Neuronal stem cell (in vitro differentiated cells): Measurements from ENCODE around the gene ZNF407.
"Not testable (repeated sequence)": the region's sequence is repeated elsewhere in the genome, so short reads cannot be mapped to it uniquely, and the experiment has no call there.

ENCODE experiments used
- DNase-seq: peaks from one replicate; pipeline ENCODE4 v3.0.0-alpha.2; 2013; ENCODE audit warnings: low spot score
- H2AFZ ChIP-seq: one replicate; pipeline ENCODE4 v1.6.1; 2013; ENCODE audit warnings: mild to moderate bottlenecking, low read length, inconsistent platforms
- H2AK5ac ChIP-seq: 2 replicates; pipeline ENCODE4 v1.6.1; 2013; ENCODE audit warnings: low read depth, mild to moderate bottlenecking, inconsistent platforms, low read length, moderate library complexity, mixed read lengths
- H2BK120ac ChIP-seq: 2 replicates; pipeline ENCODE4 v1.6.1; 2013; ENCODE audit warnings: low read depth, mild to moderate bottlenecking, inconsistent platforms, low read length, moderate library complexity, mixed read lengths
- H2BK12ac ChIP-seq: one replicate; pipeline ENCODE4 v1.6.1; 2013; ENCODE audit warnings: low read length, inconsistent platforms
- H2BK15ac ChIP-seq: 2 replicates; pipeline ENCODE4 v1.6.1; 2013; ENCODE audit warnings: mild to moderate bottlenecking, low read length, inconsistent platforms, mixed read lengths
- H2BK5ac ChIP-seq: one replicate; pipeline ENCODE4 v1.6.1; 2013; ENCODE audit warnings: inconsistent platforms, mild to moderate bottlenecking, low read length, moderate library complexity
- H3K14ac ChIP-seq: one replicate; pipeline ENCODE4 v1.6.1; 2013; ENCODE audit warnings: low read length, inconsistent platforms
- H3K18ac ChIP-seq: 2 replicates; pipeline ENCODE4 v1.6.1; 2013; ENCODE audit warnings: low read length, inconsistent platforms
- H3K23ac ChIP-seq: 2 replicates; pipeline ENCODE4 v1.6.1; 2013; ENCODE audit warnings: low read depth, mild to moderate bottlenecking, mixed read lengths, low read length, inconsistent platforms; ENCODE audit not compliant: poor library complexity
- H3K27ac ChIP-seq: replicated peaks from 3 replicates; pipeline ENCODE4 v1.5.1; 2013; ENCODE audit warnings: low read length, inconsistent platforms
- H3K27me3 ChIP-seq, 3 experiments: 2 replicates each; pipeline ENCODE4 v1.6.1; 2013; ENCODE audit warnings: low read length in 3 of 3, mild to moderate bottlenecking in 2 of 3, inconsistent platforms in 1 of 3, low read depth in 1 of 3, mixed read lengths in 1 of 3, moderate library complexity in 1 of 3; ENCODE audit not compliant: control insufficient read depth in 3 of 3, insufficient read depth in 3 of 3
- H3K36me3 ChIP-seq, 2 donors: replicated peaks in 1 of 2; 2 replicates each; pipeline ENCODE4 v1.6.1; 2013; ENCODE audit warnings: low read length in 2 of 2; ENCODE audit not compliant: control insufficient read depth in 2 of 2, insufficient read depth in 2 of 2
- H3K4ac ChIP-seq: 2 replicates; pipeline ENCODE4 v1.6.1; 2013; ENCODE audit warnings: inconsistent platforms, mild to moderate bottlenecking, low read length, moderate library complexity
- H3K4me1 ChIP-seq, 2 donors: 1 replicate in 1 of 2; 2 replicates in 1 of 2; pipeline ENCODE4 v1.6.1; 2013; ENCODE audit warnings: low read length in 2 of 2, low read depth in 1 of 2; ENCODE audit not compliant: control insufficient read depth in 2 of 2, insufficient read depth in 1 of 2
- H3K4me2 ChIP-seq: one replicate; pipeline ENCODE4 v1.6.1; 2013; ENCODE audit warnings: mild to moderate bottlenecking, low read length, inconsistent platforms; ENCODE audit not compliant: insufficient read depth, poor library complexity, severe bottlenecking
- H3K4me3 ChIP-seq, 2 donors: 2 replicates each; pipeline ENCODE4 v1.5.1; 2013; ENCODE audit warnings: low read length in 2 of 2, mild to moderate bottlenecking in 2 of 2, inconsistent platforms in 1 of 2, moderate library complexity in 1 of 2
- H3K79me1 ChIP-seq: one replicate; pipeline ENCODE4 v1.6.1; 2013; ENCODE audit warnings: low read depth, mild to moderate bottlenecking, inconsistent platforms, low read length, moderate library complexity
- H3K9ac ChIP-seq: one replicate; pipeline ENCODE4 v1.6.1; 2013; ENCODE audit warnings: mild to moderate bottlenecking, low read depth, low read length, inconsistent platforms; ENCODE audit not compliant: poor library complexity
- H3K9me3 ChIP-seq, 2 donors: replicated peaks in 1 of 2; 2 replicates each; pipeline versions ENCODE3 to v1.6.1; 2013; ENCODE audit warnings: low read length in 2 of 2, mild to moderate bottlenecking in 2 of 2, inconsistent platforms in 1 of 2, low read depth in 1 of 2, mixed read lengths in 1 of 2, moderate library complexity in 1 of 2; ENCODE audit not compliant: control insufficient read depth in 2 of 2, insufficient read depth in 1 of 2
- H4K8ac ChIP-seq: one replicate; pipeline ENCODE4 v1.6.1; 2013; ENCODE audit warnings: low read depth, mild to moderate bottlenecking, inconsistent platforms, low read length, moderate library complexity
- H4K91ac ChIP-seq: one replicate; pipeline ENCODE4 v1.6.1; 2013; ENCODE audit warnings: low read length, low read depth, mild to moderate bottlenecking, inconsistent platforms; ENCODE audit not compliant: poor library complexity
- WGBS, 2 donors: extraction: QIAGEN DNeasy Blood & Tissue Kit; methylation state at CpG; one replicate each; pipeline ENCODE4 v1.1.7; 2013; ENCODE audit warnings: missing lambda C conversion rate in 2 of 2, mixed read lengths in 1 of 2; ENCODE audit not compliant: insufficient read length in 2 of 2, insufficient replicate concordance in 1 of 2; ENCODE audit errors: extremely low coverage in 2 of 2; 5-methylcytosine and 5-hydroxymethylcytosine counted together

Gene ZNF407

DNA sequence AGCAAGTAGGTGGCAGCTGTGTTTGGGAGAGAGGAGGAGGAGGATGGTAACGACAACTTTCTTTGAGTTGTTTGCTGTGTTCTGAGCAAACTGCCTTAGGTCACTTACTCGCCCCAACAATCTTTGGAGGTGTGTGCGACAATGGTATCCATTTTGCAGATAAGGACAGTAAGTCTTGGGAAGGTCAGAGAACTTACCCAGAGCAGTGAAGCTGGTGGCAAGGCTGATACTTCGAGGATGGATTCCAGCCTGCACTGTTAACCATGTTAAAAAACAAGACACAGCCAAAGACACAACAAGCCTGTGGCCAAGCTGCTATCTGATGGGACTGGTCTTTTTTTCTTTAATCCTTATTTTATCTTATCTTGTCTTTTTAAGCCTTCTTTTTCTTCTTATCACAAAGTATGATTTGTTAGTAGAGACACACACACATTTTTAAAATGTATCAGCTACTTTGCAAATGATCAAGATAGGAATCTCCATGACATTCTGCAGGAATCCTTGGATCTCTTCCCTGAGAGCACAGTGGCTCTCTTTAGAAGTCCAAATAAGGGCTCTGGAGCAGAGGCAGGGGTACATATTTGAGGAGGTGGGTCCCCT is 35.4 kb upstream of the ZNF407 start:
- Histone ChIP-seq H3K18ac (no peak overlapping the region), H3K23ac (no peak overlapping the region), H2BK12ac (no peak overlapping the region), H2AK5ac (no peak overlapping the region), H2BK15ac (no peak overlapping the region), H3K36me3 (no peaks in the 10 kb centered on the region), H3K27ac (no peak overlapping the region), H3K79me1 (no peaks in the 10 kb centered on the region), H4K91ac (no peak overlapping the region), H3K27me3 (peaks cover 0 to 38% (median 0%) of the 10 kb centered on the region in 3 experiments), H3K9me3 (peaks cover 0 to 2% of the 10 kb centered on the region in 2 donors), H3K4me2 (no peak overlapping the region), H3K9ac (no peak overlapping the region), H2BK5ac (no peak overlapping the region), H3K4me1 (no peaks in the 10 kb centered on the region), H4K8ac (no peak overlapping the region), H2AFZ (no peak overlapping the region), H3K14ac (no peak overlapping the region), H2BK120ac (no peak overlapping the region), H3K4ac (no peak overlapping the region), H3K4me3 (no peak overlapping the region)
- no CpG with 5 or more reads among the region's 4 CpGs for WGBS, 2 donors
- DNase-seq: no peak

DNA sequence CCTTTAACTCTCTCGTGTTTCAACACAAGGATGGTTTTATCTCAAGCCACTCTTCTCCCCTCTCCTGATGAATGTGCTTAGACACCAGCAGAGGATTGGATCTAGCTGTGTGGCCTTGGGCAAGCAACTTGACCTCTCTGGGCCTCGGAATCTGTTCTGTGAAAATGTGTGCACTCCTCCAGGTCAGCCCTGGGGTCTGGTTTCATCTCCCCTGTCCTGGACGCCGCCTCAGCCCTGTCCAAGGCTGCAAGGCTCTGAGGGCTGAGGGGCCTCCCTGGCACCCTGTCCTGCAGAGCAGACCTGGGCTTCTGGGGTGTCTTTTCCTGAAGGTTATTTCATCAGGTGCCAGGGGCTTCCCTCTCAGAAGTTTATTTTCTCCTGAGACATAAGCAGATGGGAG is 34.9 kb upstream of the ZNF407 start:
- Histone ChIP-seq H3K4me3 (no peak overlapping the region), H3K79me1 (no peaks in the 10 kb centered on the region), H2BK12ac (no peak overlapping the region), H3K36me3 (no peaks in the 10 kb centered on the region), H4K91ac (no peak overlapping the region), H3K27ac (no peak overlapping the region), H3K27me3 (peaks cover 0 to 33% (median 0%) of the 10 kb centered on the region in 3 experiments), H2BK120ac (no peak overlapping the region), H3K9ac (no peak overlapping the region), H3K4me2 (no peak overlapping the region), H4K8ac (no peak overlapping the region), H3K18ac (no peak overlapping the region), H3K4me1 (no peaks in the 10 kb centered on the region), H3K14ac (no peak overlapping the region), H2BK15ac (no peak overlapping the region), H2AFZ (no peak overlapping the region), H3K9me3 (peaks cover 0 to 6% of the 10 kb centered on the region in 2 donors), H2AK5ac (no peak overlapping the region), H3K23ac (no peak overlapping the region), H3K4ac (no peak overlapping the region), H2BK5ac (no peak overlapping the region)
- no peak for DNase-seq
- no CpG with 5 or more reads among the region's 4 CpGs for WGBS, 2 donors

DNA sequence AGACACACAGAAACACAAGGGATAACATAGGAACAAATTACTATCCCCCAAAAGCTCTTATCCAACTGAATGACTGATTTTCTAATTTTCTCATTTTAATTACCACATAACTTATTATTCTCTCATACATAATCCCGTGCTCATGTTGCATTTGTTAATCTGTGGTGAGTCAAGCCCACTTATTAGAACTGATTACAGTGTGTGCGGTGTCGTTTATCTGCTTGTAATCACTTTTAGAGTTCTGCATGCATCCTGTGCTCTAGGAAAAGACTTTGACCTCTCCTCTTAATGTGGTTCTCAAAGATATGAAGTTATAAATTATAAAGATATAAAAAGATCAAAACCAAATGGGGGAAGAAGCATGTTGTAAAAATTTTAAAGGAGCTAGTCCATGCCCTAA is 33.7 kb upstream of the ZNF407 start:
- Histone ChIP-seq H3K9me3 (peaks cover 0 to 6% of the 10 kb centered on the region in 2 donors), H2AFZ (no peak overlapping the region), H4K8ac (no peak overlapping the region), H3K27me3 (peaks cover 0 to 33% (median 0%) of the 10 kb centered on the region in 3 experiments), H4K91ac (no peak overlapping the region), H3K27ac (no peak overlapping the region), H3K4me3 (no peak overlapping the region), H3K4me1 (no peaks in the 10 kb centered on the region), H2AK5ac (no peak overlapping the region), H2BK120ac (no peak overlapping the region), H3K79me1 (no peaks in the 10 kb centered on the region), H2BK12ac (no peak overlapping the region), H3K4me2 (no peak overlapping the region), H2BK15ac (no peak overlapping the region), H2BK5ac (no peak overlapping the region), H3K18ac (no peak overlapping the region), H3K14ac (no peak overlapping the region), H3K9ac (no peak overlapping the region), H3K23ac (no peak overlapping the region), H3K4ac (no peak overlapping the region), H3K36me3 (no peaks in the 10 kb centered on the region)
- no peak for DNase-seq
- 100% methylated on average over 1 of the region's 3 CpGs; no CpG with 5 or more reads in 1 of the 2 donors for WGBS, 2 donors

DNA sequence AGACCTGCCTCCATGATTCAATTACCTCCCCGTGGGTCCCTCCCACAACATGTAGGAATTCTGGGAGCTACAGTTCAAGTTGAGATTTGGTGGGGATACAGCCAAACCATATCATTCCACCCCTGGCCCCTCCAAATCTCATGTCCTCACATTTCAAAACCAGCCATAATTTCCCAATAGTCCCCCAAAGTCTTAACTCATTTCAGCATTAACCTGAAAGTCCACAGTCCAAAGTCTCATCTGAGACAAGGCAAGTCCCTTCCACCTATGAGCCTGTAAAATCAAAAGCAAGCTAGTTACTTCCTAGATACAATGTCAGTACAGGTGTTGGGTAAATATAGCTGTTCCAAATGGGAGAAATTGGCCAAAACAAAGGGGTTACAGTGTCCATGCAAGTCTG is 32.5 kb upstream of the ZNF407 start:
- H3K4me1 ChIP-seq, H3K9ac ChIP-seq, H3K4me2 ChIP-seq, H2AK5ac ChIP-seq, H3K27ac ChIP-seq, H3K9me3 ChIP-seq, H4K8ac ChIP-seq, H2BK12ac ChIP-seq, H3K36me3 ChIP-seq, DNase-seq, H3K23ac ChIP-seq, H3K18ac ChIP-seq, H3K4ac ChIP-seq, H2BK15ac ChIP-seq, H2BK5ac ChIP-seq, H4K91ac ChIP-seq, H3K14ac ChIP-seq, H3K4me3 ChIP-seq, H3K79me1 ChIP-seq, H2AFZ ChIP-seq, H2BK120ac ChIP-seq: not testable (repeated sequence)
- WGBS, 2 donors: no CpG with 5 or more reads among the region's 1 CpG
- peaks cover 0 to 30% (median 0%) of the 10 kb centered on the region in 3 experiments for H3K27me3 ChIP-seq
